ENCODE measurements around the gene ABHD17A. TPM values are rescaled to one million over a fixed set of nuclear protein-coding genes. Genes with fewer than 3 reads are reported as not detected.
A peak's percentile ranks its signal among the peaks of the same experiment; 100 is the strongest.

ABHD17A gene
- total RNA-seq, 1 experiment from 2014 or later = 60.7 TPM

DNA sequence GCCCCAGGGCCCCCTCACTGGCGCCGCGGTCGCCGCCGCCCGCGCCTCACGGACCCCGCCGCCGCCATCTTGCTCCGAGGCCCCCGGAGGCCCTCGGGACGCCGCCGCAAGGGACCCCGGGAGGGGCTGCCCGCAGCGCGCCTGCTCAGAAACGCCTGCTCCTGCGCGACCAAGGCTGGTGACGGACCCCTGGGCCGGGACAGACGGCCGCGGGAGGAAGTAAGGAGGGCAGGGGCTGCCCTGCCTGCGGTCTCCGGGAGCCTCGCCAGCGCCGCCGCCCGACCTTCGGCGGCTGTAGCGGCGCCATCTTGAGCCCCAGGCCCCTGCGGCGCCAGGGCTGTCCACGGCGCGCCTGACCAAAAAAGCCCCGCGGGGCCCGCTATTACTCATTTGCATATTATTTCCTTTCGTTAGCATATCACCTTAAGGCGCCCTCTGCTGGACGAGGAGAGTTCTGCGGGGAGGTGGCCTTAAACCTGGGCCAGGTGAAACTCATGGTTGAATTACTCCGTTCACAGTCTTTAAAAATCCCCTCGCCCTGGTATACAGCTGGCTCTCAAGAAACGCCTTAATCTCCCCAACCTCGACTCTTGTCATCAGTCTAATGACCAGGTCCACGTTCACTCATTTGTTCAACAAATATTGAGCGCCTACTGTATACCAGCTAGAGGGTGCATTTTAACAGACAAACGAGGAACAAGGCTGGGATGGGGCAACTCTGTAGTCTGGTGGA is 36.7 kb downstream of the ABHD17A start, which contains the start of gene REXO1 (continued):
- TF ChIP-seq, protein P1, sequence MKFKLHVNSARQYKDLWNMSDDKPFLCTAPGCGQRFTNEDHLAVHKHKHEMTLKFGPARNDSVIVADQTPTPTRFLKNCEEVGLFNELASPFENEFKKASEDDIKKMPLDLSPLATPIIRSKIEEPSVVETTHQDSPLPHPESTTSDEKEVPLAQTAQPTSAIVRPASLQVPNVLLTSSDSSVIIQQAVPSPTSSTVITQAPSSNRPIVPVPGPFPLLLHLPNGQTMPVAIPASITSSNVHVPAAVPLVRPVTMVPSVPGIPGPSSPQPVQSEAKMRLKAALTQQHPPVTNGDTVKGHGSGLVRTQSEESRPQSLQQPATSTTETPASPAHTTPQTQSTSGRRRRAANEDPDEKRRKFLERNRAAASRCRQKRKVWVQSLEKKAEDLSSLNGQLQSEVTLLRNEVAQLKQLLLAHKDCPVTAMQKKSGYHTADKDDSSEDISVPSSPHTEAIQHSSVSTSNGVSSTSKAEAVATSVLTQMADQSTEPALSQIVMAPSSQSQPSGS (CRISPR knock-in tag; IDR thresholded peaks at IDR 0.05; ENCODE audit: borderline replicate concordance, low read depth) = no peak
- TF ChIP-seq, protein P2, sequence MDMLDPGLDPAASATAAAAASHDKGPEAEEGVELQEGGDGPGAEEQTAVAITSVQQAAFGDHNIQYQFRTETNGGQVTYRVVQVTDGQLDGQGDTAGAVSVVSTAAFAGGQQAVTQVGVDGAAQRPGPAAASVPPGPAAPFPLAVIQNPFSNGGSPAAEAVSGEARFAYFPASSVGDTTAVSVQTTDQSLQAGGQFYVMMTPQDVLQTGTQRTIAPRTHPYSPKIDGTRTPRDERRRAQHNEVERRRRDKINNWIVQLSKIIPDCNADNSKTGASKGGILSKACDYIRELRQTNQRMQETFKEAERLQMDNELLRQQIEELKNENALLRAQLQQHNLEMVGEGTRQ (CRISPR knock-in tag; IDR thresholded peaks at IDR 0.05) = peak; percentile 25; the same call in 1 of the 2 replicates
- TF ChIP-seq, protein P3, sequence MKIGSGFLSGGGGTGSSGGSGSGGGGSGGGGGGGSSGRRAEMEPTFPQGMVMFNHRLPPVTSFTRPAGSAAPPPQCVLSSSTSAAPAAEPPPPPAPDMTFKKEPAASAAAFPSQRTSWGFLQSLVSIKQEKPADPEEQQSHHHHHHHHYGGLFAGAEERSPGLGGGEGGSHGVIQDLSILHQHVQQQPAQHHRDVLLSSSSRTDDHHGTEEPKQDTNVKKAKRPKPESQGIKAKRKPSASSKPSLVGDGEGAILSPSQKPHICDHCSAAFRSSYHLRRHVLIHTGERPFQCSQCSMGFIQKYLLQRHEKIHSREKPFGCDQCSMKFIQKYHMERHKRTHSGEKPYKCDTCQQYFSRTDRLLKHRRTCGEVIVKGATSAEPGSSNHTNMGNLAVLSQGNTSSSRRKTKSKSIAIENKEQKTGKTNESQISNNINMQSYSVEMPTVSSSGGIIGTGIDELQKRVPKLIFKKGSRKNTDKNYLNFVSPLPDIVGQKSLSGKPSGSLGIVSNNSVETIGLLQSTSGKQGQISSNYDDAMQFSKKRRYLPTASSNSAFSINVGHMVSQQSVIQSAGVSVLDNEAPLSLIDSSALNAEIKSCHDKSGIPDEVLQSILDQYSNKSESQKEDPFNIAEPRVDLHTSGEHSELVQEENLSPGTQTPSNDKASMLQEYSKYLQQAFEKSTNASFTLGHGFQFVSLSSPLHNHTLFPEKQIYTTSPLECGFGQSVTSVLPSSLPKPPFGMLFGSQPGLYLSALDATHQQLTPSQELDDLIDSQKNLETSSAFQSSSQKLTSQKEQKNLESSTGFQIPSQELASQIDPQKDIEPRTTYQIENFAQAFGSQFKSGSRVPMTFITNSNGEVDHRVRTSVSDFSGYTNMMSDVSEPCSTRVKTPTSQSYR (CRISPR knock-in tag; IDR thresholded peaks at IDR 0.05) = no peak
- TF ChIP-seq, protein P4, sequence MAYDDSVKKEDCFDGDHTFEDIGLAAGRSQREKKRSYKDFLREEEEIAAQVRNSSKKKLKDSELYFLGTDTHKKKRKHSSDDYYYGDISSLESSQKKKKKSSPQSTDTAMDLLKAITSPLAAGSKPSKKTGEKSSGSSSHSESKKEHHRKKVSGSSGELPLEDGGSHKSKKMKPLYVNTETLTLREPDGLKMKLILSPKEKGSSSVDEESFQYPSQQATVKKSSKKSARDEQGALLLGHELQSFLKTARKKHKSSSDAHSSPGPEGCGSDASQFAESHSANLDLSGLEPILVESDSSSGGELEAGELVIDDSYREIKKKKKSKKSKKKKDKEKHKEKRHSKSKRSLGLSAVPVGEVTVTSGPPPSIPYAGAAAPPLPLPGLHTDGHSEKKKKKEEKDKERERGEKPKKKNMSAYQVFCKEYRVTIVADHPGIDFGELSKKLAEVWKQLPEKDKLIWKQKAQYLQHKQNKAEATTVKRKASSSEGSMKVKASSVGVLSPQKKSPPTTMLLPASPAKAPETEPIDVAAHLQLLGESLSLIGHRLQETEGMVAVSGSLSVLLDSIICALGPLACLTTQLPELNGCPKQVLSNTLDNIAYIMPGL (CRISPR knock-in tag; IDR thresholded peaks at IDR 0.05) = peak; percentile 89; the same call in 1 of the 2 replicates
- no peak for TF ChIP-seq NR2C2 (CRISPR knock-in tag; IDR thresholded peaks at IDR 0.05)
- TF ChIP-seq FOXP1 (CRISPR knock-in tag; IDR thresholded peaks at IDR 0.05; ENCODE audit: borderline replicate concordance) = no peak
- no peak for TF ChIP-seq TP53 (CRISPR knock-in tag; IDR thresholded peaks at IDR 0.05)
- TF ChIP-seq, protein P5, sequence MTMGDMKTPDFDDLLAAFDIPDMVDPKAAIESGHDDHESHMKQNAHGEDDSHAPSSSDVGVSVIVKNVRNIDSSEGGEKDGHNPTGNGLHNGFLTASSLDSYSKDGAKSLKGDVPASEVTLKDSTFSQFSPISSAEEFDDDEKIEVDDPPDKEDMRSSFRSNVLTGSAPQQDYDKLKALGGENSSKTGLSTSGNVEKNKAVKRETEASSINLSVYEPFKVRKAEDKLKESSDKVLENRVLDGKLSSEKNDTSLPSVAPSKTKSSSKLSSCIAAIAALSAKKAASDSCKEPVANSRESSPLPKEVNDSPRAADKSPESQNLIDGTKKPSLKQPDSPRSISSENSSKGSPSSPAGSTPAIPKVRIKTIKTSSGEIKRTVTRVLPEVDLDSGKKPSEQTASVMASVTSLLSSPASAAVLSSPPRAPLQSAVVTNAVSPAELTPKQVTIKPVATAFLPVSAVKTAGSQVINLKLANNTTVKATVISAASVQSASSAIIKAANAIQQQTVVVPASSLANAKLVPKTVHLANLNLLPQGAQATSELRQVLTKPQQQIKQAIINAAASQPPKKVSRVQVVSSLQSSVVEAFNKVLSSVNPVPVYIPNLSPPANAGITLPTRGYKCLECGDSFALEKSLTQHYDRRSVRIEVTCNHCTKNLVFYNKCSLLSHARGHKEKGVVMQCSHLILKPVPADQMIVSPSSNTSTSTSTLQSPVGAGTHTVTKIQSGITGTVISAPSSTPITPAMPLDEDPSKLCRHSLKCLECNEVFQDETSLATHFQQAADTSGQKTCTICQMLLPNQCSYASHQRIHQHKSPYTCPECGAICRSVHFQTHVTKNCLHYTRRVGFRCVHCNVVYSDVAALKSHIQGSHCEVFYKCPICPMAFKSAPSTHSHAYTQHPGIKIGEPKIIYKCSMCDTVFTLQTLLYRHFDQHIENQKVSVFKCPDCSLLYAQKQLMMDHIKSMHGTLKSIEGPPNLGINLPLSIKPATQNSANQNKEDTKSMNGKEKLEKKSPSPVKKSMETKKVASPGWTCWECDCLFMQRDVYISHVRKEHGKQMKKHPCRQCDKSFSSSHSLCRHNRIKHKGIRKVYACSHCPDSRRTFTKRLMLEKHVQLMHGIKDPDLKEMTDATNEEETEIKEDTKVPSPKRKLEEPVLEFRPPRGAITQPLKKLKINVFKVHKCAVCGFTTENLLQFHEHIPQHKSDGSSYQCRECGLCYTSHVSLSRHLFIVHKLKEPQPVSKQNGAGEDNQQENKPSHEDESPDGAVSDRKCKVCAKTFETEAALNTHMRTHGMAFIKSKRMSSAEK (CRISPR knock-in tag; IDR thresholded peaks at IDR 0.05; ENCODE audit: borderline replicate concordance) = 0 out of 2 replicates have a peak, but pooled peaks have one; percentile 52
- no peak for TF ChIP-seq SMAD4 (CRISPR knock-in tag; IDR thresholded peaks at IDR 0.05)
- TF ChIP-seq, protein P6, sequence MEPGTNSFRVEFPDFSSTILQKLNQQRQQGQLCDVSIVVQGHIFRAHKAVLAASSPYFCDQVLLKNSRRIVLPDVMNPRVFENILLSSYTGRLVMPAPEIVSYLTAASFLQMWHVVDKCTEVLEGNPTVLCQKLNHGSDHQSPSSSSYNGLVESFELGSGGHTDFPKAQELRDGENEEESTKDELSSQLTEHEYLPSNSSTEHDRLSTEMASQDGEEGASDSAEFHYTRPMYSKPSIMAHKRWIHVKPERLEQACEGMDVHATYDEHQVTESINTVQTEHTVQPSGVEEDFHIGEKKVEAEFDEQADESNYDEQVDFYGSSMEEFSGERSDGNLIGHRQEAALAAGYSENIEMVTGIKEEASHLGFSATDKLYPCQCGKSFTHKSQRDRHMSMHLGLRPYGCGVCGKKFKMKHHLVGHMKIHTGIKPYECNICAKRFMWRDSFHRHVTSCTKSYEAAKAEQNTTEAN (CRISPR knock-in tag; IDR thresholded peaks at IDR 0.05) = no peak
- TF ChIP-seq, protein P7, sequence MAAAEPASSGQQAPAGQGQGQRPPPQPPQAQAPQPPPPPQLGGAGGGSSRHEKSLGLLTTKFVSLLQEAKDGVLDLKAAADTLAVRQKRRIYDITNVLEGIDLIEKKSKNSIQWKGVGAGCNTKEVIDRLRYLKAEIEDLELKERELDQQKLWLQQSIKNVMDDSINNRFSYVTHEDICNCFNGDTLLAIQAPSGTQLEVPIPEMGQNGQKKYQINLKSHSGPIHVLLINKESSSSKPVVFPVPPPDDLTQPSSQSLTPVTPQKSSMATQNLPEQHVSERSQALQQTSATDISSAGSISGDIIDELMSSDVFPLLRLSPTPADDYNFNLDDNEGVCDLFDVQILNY (CRISPR knock-in tag; IDR thresholded peaks at IDR 0.05) = 0 out of 2 replicates have a peak, but pooled peaks have one; percentile 20
- TF ChIP-seq, protein P8, sequence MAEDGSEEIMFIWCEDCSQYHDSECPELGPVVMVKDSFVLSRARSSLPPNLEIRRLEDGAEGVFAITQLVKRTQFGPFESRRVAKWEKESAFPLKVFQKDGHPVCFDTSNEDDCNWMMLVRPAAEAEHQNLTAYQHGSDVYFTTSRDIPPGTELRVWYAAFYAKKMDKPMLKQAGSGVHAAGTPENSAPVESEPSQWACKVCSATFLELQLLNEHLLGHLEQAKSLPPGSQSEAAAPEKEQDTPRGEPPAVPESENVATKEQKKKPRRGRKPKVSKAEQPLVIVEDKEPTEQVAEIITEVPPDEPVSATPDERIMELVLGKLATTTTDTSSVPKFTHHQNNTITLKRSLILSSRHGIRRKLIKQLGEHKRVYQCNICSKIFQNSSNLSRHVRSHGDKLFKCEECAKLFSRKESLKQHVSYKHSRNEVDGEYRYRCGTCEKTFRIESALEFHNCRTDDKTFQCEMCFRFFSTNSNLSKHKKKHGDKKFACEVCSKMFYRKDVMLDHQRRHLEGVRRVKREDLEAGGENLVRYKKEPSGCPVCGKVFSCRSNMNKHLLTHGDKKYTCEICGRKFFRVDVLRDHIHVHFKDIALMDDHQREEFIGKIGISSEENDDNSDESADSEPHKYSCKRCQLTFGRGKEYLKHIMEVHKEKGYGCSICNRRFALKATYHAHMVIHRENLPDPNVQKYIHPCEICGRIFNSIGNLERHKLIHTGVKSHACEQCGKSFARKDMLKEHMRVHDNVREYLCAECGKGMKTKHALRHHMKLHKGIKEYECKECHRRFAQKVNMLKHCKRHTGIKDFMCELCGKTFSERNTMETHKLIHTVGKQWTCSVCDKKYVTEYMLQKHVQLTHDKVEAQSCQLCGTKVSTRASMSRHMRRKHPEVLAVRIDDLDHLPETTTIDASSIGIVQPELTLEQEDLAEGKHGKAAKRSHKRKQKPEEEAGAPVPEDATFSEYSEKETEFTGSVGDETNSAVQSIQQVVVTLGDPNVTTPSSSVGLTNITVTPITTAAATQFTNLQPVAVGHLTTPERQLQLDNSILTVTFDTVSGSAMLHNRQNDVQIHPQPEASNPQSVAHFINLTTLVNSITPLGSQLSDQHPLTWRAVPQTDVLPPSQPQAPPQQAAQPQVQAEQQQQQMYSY (CRISPR knock-in tag; IDR thresholded peaks at IDR 0.05) = no peak
- no peak for TF ChIP-seq ETV6 (CRISPR knock-in tag; IDR thresholded peaks at IDR 0.05)
- TF ChIP-seq, protein P9, sequence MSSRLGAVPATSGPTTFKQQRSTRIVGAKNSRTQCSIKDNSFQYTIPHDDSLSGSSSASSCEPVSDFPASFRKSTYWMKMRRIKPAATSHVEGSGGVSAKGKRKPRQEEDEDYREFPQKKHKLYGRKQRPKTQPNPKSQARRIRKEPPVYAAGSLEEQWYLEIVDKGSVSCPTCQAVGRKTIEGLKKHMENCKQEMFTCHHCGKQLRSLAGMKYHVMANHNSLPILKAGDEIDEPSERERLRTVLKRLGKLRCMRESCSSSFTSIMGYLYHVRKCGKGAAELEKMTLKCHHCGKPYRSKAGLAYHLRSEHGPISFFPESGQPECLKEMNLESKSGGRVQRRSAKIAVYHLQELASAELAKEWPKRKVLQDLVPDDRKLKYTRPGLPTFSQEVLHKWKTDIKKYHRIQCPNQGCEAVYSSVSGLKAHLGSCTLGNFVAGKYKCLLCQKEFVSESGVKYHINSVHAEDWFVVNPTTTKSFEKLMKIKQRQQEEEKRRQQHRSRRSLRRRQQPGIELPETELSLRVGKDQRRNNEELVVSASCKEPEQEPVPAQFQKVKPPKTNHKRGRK (CRISPR knock-in tag; IDR thresholded peaks at IDR 0.05; ENCODE audit: borderline replicate concordance) = no peak
- 0 out of 2 replicates have a peak, but pooled peaks have one; percentile 25 for TF ChIP-seq ZNF121 (CRISPR knock-in tag; IDR thresholded peaks at IDR 0.05)
- no peak for TF ChIP-seq ZNF138 (CRISPR knock-in tag; conservative IDR thresholded peaks at IDR 0.05)
- peak; percentile 73 for TF ChIP-seq SP1 (CRISPR knock-in tag; conservative IDR thresholded peaks at IDR 0.05)
- 0 out of 2 replicates have a peak, but pooled peaks have one; percentile 74 for TF ChIP-seq ZNF416 (CRISPR knock-in tag; IDR thresholded peaks at IDR 0.05)
